ENCODE measurements around the gene ANKZF1. TPM values are rescaled to one million over a fixed set of nuclear protein-coding genes. Genes with fewer than 3 reads are reported as not detected.
"Not testable (repeated sequence)": the region's sequence is repeated elsewhere in the genome, so short reads cannot be mapped to it uniquely, and the experiment has no call there.

Gene ANKZF1
- total and polyA plus RNA-seq, 2 of the 8 experiments (the other 6 are each of a cell fraction or from before 2014, with no cell fraction given) = 32.5 to 50.1 TPM

DNA sequence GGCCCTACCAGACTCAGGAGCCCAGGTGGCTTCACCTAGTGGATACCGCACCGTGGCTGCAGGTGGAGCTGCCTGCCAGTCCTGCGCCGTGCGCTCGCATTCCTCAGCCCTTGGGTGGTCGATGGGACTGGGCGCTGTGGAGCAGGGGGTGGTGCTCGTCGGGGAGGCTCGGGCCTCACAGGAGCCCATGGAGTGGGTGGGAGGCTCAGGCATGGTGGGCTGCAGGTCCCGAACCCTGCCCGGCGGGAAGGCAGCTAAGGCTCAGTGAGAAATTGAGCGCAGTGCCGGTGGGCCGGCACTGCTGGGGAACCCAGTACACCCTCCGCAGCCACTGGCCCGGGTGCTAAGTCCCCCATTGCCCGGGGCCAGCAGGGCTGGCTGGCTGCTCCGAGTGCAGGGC is 28.3 kb upstream of the ANKZF1 start:
- H2BK120ac ChIP-seq (replicated peaks; ENCODE audit: low read depth, low read length); H3K23ac ChIP-seq (ENCODE audit: insufficient read length); H4K8ac ChIP-seq (ENCODE audit: extremely low read depth, insufficient read depth, low read length); H3K79me1 ChIP-seq (ENCODE audit: low read depth, low read length); H3K23me2 ChIP-seq (ENCODE audit: low read depth, low read length); DNase-seq (ENCODE audit: low read depth in 1 of 2, low spot score in 2 of 2); H3K79me2 ChIP-seq (ENCODE audit: control insufficient read depth in 1 of 2, insufficient read depth in 2 of 2, low read length in 2 of 2); H3K4me3 ChIP-seq (ENCODE audit: extremely low read depth in 1 of 4, insufficient read depth in 2 of 4, low read depth in 3 of 4, low read length in 4 of 4); H3K4me2 ChIP-seq (ENCODE audit: insufficient read depth in 1 of 2, low read depth in 2 of 2, low read length in 2 of 2); H3K14ac ChIP-seq (ENCODE audit: insufficient read length); H4K20me1 ChIP-seq (replicated peaks in 1 of 2; ENCODE audit: control insufficient read depth in 1 of 2, insufficient read depth in 2 of 2, low read length in 2 of 2); H3K4ac ChIP-seq (replicated peaks; ENCODE audit: insufficient read length, low read depth, low read length); H3K56ac ChIP-seq (replicated peaks; ENCODE audit: insufficient read length, low read depth, low read length); H2AK5ac ChIP-seq (ENCODE audit: low read depth, low read length); H2BK20ac ChIP-seq (ENCODE audit: low read length); H3K9me3 ChIP-seq (ENCODE audit: insufficient read depth in 2 of 2, low read depth in 1 of 2, low read length in 1 of 2); H3K36me3 ChIP-seq (ENCODE audit: control insufficient read depth in 2 of 4, insufficient read depth in 4 of 4, low read length in 3 of 4); H3K27me3 ChIP-seq (replicated peaks in 1 of 4; ENCODE audit: control insufficient read depth in 3 of 4, extremely low read depth in 1 of 4, insufficient read depth in 3 of 4, low read length in 3 of 4); H4K91ac ChIP-seq (replicated peaks; ENCODE audit: insufficient read length, low read length); H4K5ac ChIP-seq (ENCODE audit: insufficient read length, low read depth, low read length); H3K4me1 ChIP-seq (replicated peaks in 1 of 4; ENCODE audit: control insufficient read depth in 3 of 4, insufficient read depth in 4 of 4, low read length in 3 of 4); H3K18ac ChIP-seq (ENCODE audit: extremely low read depth, low read length); H2BK5ac ChIP-seq (ENCODE audit: low read depth, low read length); H3K9ac ChIP-seq (replicated peaks in 1 of 4; ENCODE audit: extremely low read depth in 1 of 4, low read depth in 3 of 4, low read length in 3 of 4); FAIRE-seq; H2BK15ac ChIP-seq (ENCODE audit: low read length); H2BK12ac ChIP-seq (ENCODE audit: low read depth, low read length); H3K27ac ChIP-seq (ENCODE audit: low read depth, low read length); H2AFZ ChIP-seq (ENCODE audit: low read length): not testable (repeated sequence)
- POLR2A ChIA-PET (ENCODE audit: partially characterized antibody) = interaction anchor here (1.1 to 2.3 kb wide), 2 partner anchors 9 to 18 kb away, joined by 3 to 6 read pairs; partner anchors contain the start of gene ABCB6
- 98% methylated on average over 5 of the region's 21 CpGs; no CpG with 5 or more reads in 1 of the 2 experiments for WGBS, 2 experiments (ENCODE audit: extremely low coverage in 1 of 2, insufficient coverage in 1 of 2, insufficient read length in 1 of 2, insufficient replicate concordance in 2 of 2, low coverage in 1 of 2, low lambda C conversion rate in 2 of 2, missing lambda C conversion rate in 1 of 2)
- CTCF ChIA-PET (ENCODE audit: partially characterized antibody) = interaction anchor here (1.1 to 3.5 kb wide), 4 partner anchors 10 to 94 kb away, joined by 3 to 9 read pairs (median 6); no protein-coding TSS in a partner anchor
